ENCODE measurements around the gene RAD54L. TPM values are rescaled to one million over a fixed set of nuclear protein-coding genes. Genes with fewer than 3 reads are reported as not detected.

Gene RAD54L
- total and polyA plus RNA-seq, 2 of the 4 experiments (the other 2 are of a cell fraction): 4.8 to 10.6 TPM

GRCh38 chr1:46246548-46247435 lies 771 bp upstream of the RAD54L start:
- Histone ChIP-seq H3K79me1 (ENCODE audit: low read depth in 1 of 2, low read length in 2 of 2) (peaks cover 14 to 31% of the 10 kb centered on the region in 2 experiments; a peak in 3 of 4 replicates), H3K4me1 (ENCODE audit: control insufficient read depth, insufficient read depth, low read length) (peaks cover 3% of the 10 kb centered on the region; the same call in 1 of the 2 replicates), H3K36me3 (ENCODE audit: control insufficient read depth, insufficient read depth, low read length) (no peaks in the 10 kb centered on the region), H2AFZ (replicated peaks; ENCODE audit: low read length, poor library complexity) (peak overlapping the region; percentile 100), H2AK9ac (replicated peaks; ENCODE audit: low read depth, low read length, poor library complexity) (peak overlapping the region; percentile 92), H3K27ac (ENCODE audit: insufficient read depth, low read length) (peak overlapping the region; percentile 50), H3K4me3 (ENCODE audit: insufficient read depth, low read depth, low read length) (peak overlapping the region; percentile 91), H2AK5ac (ENCODE audit: low read depth, low read length) (0 out of 2 replicates have a peak overlapping the region, but pooled peaks have one; percentile 49), H2BK15ac (ENCODE audit: low read depth, low read length) (no peak overlapping the region), H2BK20ac (ENCODE audit: low read depth, low read length) (no peak overlapping the region), H4K8ac (ENCODE audit: low read depth in 2 of 2, low read length in 2 of 2) (peak overlapping the region; percentile 77 to 96), H3K56ac (ENCODE audit: extremely low read depth, insufficient read depth, low read length) (peak overlapping the region; percentile 78), H3K23ac (ENCODE audit: low read depth, low read length) (0 out of 2 replicates have a peak overlapping the region, but pooled peaks have one; percentile 44), H3K4ac (ENCODE audit: low read depth, low read length) (peak overlapping the region; percentile 85), H4K20me1 (ENCODE audit: insufficient read depth, low read length) (no peaks in the 10 kb centered on the region), H3K9me3 (ENCODE audit: control insufficient read depth, insufficient read depth, low read length) (no peaks in the 10 kb centered on the region), H3K9ac (ENCODE audit: low read depth, low read length) (peak overlapping the region; percentile 79), H3K14ac (replicated peaks; ENCODE audit: low read depth, low read length) (peak overlapping the region; percentile 86), H3K4me2 (ENCODE audit: low read depth, low read length) (peak overlapping the region; percentile 93), H3K9me1 (ENCODE audit: insufficient read depth, low read length) (peaks cover 8% of the 10 kb centered on the region; the same call in 1 of the 2 replicates), H2BK5ac (ENCODE audit: low read depth, low read length, poor library complexity, severe bottlenecking) (peak overlapping the region; percentile 6), H4K91ac (ENCODE audit: insufficient read depth, low read depth, low read length) (peak overlapping the region; percentile 71; the same call in 1 of the 2 replicates), H3K18ac (ENCODE audit: low read depth, low read length) (peak overlapping the region; percentile 42), H3K27me3 (ENCODE audit: control insufficient read depth, insufficient read depth, low read length) (no peaks in the 10 kb centered on the region), H4K5ac (ENCODE audit: low read depth, low read length) (peak overlapping the region; percentile 23), H2BK120ac (ENCODE audit: low read depth, low read length) (peak overlapping the region; percentile 57; the same call in 1 of the 2 replicates)
- in situ Hi-C loops (cut with MboI; ENCODE audit: low sequenced_read_pairs) (no loop called here), intact Hi-C loops (cut with micrococcal nuclease) (loop anchor here (1.0 kb wide), 1 partner anchor 102 kb away; no protein-coding TSS in a partner anchor), dilution Hi-C loops (cut with HindIII; ENCODE audit: low sequenced_read_pairs, unreplicated experiment) (no loop called here)
- 0% methylated on average over 9 of the region's 35 CpGs; no CpG with 5 or more reads in 1 of the 2 experiments for WGBS, 2 experiments (ENCODE audit: extremely low coverage in 2 of 2, insufficient read length in 1 of 2)
- no TSS peak for BruUV-seq (replicated peaks)
- ChIA-PET CTCF (interaction anchor here (0.6 to 1.8 kb wide), 3 partner anchors 22 to 155 kb away, joined by 4 to 6 read pairs (median 6); no protein-coding TSS in a partner anchor), POLR2A (ENCODE audit: unreplicated experiment) (interaction anchor here (0.6 to 0.9 kb wide), 2 partner anchors 54 to 55 kb away, joined by 4 to 6 read pairs; no protein-coding TSS in a partner anchor)
- ATAC-seq (ENCODE audit: low read depth): peak; percentile 88
- DNase-seq: peak; percentile 45
- TF ChIP-seq USF2 (IDR thresholded peaks at IDR 0.05; ENCODE audit: low read depth, low read length) (peak; percentile 33; the same call in 1 of the 2 replicates), MXI1 (IDR thresholded peaks at IDR 0.05; ENCODE audit: borderline replicate concordance, low read depth, low read length) (peak; percentile 63; the same call in 1 of the 2 replicates), CTCF (conservative IDR thresholded peaks at IDR 0.05; ENCODE audit: low read depth, low read length) (no peak), SMC3 (IDR thresholded peaks at IDR 0.05; ENCODE audit: low read depth, low read length) (no peak), CEBPB (IDR thresholded peaks at IDR 0.05; ENCODE audit: low read depth, low read length) (no peak)
